T-helper 2 cell (primary cell): ENCODE measurements around the gene P2RY8.
A peak's percentile ranks its signal among the peaks of the same experiment; 100 is the strongest.
"Not testable (repeated sequence)": the region's sequence is repeated elsewhere in the genome, so short reads cannot be mapped to it uniquely, and the experiment has no call there.

Experiments
- DNase-seq, 5 experiments: peaks; one replicate each; pipeline versions ENCODE4 v3.0.0 to v3.0.0-alpha.2; 2012 to 2022

P2RY8 gene

DNA sequence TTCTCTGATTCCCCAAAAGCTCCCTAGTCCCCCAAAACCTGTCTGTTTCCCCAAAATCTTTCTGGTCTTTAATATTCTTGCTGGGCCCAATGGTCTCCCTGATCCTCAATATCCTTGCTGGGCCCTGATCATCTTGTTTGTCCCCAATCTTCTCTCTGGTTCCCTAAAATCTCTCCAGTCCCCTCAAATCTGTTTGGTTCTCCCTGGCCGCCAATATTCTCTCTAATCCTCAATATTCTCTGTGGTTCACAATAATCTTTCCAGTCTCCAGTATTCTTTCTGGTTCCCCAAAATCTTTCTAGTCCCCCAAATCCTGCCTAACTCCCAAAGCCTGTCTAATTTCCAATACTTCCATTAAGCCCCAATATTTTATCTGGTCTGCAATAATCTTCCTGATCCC lies 18.5 kb downstream of the P2RY8 start:
- no peak for DNase-seq

DNA sequence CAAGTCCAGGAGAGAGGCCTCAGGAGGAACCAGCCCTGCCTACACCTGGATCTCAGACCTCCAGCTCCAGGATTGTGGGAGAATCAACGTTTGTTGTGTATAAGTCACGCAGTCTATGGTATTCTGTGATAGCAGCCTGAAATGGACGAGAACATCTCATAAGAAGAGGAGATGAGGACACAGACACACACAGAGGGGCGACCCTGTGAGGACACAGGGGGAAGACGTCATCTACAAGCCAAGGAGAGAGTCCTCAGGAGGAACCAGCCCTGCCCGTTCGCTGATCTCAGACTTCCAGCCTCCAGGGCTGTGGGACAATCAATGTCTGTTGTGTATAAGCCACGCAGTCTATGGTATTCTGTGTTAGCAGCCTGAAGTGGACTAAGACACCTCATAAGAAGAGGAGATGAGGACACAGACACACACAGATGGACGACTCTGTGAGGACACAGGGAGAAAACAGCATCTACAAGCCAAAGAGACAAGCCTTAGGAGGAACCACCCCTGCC lies 20.3 kb downstream of the P2RY8 start:
- DNase-seq: no peak

DNA sequence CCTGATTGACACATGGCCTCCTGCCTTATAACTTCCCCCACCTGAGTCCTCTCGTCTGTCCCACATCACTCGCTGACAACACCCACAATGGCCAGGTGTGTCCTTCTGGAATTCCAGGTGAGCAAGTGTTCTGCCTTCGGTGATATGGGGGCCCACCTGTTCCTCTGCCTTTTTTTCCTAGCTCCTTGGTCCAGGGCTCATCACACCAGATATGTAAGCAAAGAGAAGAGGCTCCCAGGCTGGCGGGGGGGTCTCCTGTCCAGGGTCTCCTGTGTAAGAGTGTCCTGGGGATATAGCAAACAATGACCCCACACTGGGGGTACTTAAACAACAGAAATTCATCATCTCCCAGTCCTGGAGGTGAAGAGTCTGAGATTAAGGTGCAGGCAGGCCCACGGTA lies 25.2 kb downstream of the P2RY8 start:
- DNase-seq: no peak

DNA sequence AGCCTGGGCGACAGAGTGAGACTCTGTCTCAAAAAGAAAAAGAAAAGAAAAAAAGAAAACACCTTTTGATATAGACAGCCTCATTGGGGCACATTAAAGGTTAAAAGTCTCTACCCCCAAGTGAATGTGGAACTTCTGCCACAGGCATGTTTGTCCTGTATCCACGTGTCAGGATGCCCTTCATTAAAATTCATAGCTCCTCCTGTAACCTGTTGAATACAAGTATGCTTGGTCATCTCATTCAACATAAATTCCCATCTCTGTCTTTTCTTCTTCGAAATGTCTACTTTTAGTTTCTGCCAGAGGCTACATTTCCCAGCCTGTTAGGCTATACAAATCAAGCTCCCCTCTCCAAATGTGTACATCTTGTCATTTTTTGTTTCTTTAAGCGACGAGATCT lies 25.8 kb downstream of the P2RY8 start:
- no peak for DNase-seq

DNA sequence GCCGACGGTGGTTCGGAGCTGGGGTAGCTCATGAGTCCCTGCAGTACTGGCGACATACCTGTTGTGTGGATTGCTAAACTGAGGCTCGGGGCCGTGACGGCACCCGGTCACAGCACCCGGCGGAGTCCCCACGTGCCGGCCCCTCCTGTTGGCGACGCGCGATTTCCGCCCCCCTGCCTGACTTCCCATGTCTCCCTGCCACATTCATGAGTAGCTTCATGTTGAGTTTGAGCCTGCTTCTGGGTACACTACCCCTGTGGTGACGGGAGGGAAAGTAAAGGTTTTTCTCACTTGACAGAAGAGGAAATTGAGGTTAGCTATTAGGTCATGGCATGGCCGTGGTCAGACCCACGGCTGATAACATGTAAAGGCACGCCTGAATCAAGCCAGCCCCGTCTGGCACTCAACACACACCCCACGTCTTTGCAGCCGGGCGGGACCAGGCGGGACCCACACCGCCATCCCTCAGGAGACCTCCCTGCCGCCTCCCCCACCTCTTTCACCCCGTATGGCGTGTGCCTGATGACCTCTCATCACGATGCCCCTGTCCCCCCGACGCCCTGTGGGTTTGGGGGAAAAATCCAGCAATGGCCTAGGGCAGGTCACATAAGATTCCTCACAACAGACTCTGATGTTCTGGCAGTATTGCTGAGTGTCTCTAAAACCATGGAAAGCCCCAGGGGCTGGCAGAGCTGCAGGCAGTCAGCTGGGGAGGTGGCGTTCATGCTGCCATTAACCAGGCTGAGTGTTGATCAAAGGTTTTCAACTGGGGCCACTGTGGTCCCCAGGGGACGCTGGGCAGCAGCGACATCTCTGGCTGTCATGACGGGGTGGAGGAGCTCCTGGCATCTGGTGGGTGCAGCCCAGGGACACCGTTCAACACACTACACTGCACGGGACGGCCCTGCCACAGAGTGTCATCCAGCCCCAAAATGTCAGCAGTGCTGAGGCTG lies 29.2 kb downstream of the P2RY8 start:
- peak in 2 of 5 experiments; percentile 62 to 86 for DNase-seq

DNA sequence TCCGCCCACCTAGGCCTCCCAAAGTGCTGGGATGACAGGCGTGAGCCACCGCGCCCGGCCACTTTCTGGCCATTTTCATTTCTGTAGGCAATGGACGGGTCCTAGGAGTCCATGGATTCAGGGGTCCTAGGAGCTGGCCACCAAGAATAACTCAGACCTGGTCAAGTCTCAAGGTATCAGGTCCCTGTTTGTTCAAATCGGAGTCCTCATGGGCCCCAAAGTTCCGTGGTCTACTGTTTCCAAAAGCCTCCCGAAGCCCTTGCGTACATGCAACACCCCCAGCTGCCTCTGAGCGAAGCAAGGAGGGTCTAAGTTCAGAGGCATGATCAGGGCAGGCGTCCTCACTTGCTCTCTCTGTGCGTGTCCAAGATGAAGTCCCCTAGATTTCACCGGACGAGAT lies 30.1 kb downstream of the P2RY8 start:
- DNase-seq: no peak

DNA sequence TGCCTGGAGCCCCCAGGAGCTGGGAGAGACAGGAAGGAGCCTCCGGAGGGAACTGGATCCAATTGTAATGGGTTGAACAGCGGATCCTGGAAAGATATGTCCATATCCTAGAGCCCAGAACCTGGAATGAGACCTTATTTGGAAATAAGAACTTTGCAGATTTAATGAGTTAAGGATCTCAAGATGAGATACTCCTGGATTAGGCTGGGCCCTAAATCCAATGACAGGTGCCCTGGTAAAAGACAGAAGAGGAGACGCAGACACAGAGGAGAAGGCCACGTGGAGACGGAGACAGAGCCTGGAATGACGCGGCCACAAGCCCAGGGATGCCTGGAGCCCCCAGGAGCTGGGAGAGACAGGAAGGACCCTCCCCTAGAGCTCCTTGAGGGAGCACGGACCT lies 34.1 kb downstream of the P2RY8 start:
- DNase-seq: no peak

DNA sequence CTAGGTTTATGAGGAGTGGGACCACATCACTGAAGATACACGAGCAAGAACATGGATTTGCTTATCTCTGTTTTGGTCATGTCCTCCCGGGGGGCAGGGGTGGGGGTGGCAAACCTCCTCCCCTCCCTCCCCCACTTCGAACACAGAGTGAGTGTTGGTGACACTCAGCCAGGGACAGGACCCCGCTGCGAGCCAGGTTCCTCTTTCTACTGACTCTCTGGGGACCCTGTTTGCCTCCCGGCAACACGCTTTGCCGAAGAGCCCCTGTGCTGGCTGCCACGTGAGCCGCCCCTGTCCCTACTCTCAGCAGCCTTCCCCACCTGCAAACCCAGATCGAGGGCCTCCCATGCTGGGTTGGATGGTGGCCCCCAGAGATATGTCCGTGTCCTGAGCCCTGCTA lies 34.7 kb downstream of the P2RY8 start:
- DNase-seq: no peak

DNA sequence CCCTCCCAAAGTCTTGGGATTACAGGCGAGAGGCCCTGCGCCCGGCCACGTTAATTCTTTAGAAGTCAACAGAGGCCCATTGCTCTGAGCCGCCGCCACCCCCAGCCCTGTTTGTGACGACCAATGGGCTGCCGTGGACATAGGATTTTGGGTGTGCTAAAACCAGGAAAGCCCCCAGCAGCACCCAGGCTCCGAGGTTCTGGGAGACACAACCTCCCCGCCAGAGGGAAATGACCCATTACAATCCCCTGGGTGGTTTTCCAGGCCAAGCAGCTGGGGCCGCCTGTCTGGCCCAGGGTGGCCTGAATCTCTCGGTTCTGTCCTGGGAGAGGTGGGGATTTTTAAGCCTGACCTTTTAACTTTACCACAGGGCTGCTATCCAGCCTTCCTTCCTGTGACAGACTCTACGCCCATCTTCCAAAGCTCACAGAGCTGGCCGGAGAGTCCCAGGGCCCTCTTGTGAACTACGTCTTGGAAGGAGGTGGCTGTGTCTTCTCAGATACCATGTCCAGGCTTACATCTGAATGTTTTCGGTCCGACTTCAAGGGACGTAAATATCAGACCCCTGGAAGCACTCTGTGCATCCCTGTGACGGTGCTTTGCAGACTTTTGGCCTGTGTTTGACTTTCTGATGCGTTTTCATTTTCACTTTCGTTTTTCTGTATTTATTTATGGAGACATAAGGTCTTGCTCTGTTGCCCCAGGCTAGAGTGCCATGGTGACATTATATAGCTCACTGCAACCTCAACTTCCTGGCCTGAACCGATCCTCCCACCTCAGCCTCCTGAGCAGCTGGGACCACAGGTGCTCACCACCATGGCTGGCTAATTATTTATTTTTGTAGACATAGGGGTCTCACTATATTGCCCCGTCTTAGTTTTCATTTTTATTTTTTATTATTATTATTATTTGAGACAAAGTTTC lies 36.0 kb downstream of the P2RY8 start:
- DNase-seq: peak in 2 of 5 experiments; percentile 46 to 78

DNA sequence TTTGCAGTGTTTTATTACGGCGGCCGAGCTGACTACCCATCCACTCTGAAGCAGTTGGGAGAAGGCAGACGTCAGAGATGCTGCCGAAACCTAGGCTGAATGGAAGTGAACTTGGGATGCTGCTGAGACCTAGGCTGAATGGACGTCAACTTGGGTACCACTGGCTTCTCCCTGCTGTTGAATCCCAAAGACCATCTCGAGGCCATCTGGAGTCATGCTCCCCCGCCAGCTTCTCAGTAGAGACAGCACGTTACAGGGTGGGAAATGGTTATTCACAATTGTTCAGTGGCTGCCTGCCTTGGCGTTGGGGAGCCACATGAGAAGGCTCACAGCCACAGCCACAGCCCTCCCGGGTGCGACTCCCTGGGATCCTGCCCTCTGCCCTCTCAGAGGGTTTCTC lies 40.9 kb downstream of the P2RY8 start:
- no peak for DNase-seq

DNA sequence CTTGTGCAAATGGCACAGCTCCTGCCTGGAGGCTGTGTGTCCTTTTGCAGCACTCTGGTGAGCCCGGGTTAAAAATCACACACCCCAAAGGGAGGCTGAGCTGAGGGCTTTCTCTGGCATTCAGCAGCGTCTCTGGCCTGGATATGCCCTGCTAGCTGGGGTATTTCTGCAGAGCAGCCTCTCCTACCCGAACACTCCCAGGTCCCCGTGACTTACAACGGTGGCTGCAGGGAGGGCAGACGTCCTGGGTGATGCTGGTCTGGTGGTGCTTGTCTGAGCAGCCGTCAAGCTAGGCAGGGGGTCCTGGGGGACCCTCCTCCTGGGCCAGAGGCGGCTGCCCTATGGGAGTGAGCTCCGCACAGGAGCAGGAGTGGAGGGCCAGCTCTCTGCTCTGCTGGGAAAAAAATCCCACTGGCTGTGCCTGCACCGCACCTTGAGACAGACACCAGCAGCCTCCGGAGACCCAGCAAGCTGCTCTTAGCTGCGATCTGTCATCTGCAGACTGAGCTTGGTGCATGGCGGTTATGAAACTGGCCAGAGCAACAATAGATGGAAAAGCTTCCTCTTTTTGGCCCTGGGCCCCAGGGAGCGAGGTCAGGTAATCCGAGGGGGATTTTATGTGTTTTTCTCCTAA lies 43.0 kb downstream of the P2RY8 start:
- no peak for DNase-seq

DNA sequence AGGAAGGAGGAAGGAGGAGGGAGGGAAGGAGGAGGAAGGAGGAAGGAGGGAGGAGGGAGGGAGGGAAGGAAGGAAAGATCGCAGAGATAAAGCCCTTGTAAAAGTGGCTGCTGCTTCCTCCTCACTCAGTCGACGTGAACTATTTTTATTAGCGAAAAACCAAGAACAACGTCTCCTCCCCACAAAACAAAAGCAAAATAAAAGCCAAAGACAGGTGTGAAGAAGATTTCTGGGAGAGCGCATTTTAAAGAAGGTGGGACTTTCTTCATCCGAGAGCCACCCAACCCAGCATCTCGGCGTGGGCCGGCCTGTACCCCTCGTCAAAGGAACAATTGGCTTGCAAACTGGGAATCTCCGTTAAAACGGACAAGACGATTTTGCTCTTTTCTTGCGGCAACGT lies 43.6 kb downstream of the P2RY8 start:
- DNase-seq: no peak

DNA sequence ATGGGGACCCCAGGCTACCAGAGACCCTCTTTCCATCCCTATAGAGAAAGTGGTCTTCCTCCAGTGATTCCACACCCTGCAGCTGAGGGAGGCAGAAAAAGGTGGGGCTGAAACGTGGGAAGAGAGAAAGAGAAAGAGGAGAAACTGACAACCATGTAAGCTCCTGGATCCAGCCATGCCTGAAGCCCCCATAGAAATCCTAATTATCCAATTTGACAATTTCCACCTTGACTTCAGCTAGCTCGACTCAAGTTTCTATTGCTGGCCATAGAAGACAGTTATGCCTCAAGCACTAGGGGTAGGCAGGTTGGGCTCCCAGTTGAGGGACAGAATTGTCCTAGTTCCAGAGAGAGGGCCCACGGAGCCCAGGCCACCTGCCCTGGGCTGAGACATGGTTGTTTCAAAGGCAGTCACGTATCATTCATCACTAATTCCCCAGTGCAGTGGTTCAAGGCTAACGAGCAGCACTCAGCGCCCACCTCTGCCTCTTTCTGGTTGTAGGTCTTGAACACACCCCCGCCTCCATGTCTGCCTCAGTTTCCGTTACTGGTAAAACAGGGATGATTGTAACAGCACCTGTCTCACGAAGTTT lies 44.5 kb downstream of the P2RY8 start:
- DNase-seq: no peak

DNA sequence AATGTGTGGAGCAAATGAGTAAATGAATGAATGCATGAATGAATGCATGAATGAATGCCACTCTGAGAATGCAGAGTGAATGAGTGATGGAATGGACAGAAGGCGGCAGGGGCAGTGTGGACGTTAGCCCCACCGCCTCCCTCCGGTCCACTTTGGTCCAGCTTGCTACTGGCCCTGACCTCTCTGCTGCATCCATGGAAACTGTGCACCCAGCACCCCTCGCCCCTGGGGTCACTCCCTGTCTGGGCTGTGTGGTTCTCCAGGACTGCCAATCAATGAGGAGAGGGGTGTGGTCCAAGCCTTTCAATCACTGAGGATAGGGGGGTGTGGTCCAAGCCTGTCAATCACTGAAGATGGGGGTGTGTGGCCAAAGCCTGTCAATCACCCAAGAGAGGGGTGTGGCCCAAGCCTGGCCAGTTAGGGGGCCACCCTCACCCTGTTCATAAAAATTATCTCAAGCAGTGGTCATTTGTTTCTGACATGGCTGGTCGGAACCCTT lies 45.1 kb downstream of the P2RY8 start:
- peak in 3 of 5 experiments; percentile 29 to 90 (median 52) for DNase-seq

DNA sequence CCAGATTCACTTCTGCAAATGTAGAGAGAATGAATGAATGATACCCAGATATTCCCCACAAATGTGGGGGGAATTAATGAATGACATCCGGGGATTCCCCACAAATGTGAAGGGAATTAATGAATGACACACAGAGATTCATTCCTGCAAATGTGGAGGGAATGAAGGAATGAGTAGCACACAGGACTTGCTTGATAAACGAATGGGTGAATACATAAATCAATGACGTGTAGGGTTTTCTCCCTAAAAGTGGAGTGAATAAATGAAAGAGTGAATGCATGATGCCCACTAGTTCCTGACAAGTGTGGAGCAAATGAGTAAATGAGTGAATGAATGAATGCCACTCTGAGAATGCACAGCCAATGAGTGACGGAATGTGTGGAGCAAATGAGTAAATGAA lies 45.7 kb downstream of the P2RY8 start:
- DNase-seq: not testable (repeated sequence)

DNA sequence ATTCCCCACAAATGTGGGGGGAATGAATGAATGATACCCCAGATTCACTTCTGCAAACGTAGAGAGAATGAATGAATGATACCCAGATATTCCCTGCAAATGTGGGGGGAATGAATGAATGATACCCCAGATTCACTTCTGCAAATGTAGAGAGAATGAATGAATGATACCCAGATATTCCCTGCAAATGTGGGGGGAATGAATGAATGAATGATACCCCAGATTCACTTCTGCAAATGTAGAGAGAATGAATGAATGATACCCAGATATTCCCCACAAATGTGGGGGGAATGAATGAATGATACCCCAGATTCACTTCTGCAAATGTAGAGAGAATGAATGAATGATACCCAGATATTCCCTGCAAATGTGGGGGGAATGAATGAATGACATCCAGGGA lies 46.3 kb downstream of the P2RY8 start:
- DNase-seq: not testable (repeated sequence)

DNA sequence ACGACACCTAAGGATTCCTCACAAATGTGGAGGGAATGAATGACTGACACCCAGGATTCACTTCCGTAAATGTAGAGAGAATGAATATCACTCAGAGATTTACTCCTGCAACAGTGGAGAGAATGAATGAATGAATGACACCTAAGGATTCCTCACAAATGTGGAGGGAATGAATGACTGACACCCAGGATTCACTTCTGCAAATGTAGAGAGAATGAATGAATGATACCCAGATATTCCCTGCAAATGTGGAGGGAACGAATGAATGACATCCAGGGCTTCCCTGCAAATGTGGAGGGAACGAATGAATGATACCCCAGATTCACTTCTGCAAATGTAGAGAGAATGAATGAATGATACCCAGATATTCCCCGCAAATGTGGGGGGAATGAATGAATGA lies 47.6 kb downstream of the P2RY8 start:
- not testable (repeated sequence) for DNase-seq

DNA sequence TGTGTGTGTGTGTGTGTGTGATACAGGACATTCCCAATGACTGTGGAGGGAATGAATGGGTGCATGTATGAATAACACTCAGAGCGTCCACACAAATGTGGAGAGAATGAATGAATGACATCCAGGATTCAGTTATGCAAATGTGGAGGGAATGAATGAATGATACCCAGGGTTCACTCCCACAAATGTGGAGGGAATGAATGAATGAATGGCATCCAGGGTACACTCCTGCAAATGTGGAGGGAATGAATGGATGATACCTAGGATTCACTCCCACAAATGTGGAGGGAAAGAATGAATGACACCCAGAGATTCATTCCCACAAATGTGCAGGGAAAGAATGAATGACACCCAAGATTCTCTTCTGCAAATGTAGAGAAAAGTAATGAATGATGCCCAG lies 48.2 kb downstream of the P2RY8 start:
- no peak for DNase-seq

DNA sequence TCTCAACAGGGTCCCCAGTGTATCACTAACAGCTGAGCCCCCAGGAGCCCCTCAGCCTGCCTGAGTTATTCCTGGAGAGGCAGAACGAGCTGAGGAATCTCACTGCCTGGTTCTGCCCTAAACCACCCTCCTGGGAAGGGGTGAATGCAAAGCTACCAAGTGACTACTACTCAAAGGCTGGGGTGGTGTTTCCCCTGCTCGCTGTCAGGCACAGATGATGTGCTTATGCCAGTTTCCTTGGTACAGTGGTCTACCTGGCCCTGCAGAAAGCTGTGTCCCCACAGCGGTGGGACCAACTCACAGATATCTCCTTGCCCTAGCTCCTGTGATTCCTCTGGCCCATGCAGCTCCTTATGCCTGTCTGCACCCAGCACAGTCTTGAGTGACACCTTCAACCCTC lies 48.8 kb downstream of the P2RY8 start:
- DNase-seq: no peak

DNA sequence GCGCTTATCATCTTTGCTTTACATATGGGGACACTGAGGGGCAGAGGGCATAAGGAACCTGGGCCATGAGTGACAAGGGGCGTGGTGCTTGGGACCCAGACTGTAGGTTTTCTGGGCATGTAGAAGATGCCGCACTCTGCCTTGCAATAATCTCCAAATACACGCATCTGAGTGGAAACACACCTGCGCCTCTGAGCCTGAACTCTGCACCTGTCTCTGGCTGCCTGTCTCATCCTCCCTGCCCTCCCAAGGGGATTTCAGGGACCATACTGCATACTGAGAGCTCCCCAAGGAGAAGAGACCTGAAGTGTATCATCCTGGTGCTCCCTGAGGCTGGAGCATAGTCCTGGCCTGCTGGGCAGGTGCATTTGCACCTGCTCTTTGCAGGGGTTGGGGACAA lies 49.6 kb downstream of the P2RY8 start:
- DNase-seq: no peak

DNA sequence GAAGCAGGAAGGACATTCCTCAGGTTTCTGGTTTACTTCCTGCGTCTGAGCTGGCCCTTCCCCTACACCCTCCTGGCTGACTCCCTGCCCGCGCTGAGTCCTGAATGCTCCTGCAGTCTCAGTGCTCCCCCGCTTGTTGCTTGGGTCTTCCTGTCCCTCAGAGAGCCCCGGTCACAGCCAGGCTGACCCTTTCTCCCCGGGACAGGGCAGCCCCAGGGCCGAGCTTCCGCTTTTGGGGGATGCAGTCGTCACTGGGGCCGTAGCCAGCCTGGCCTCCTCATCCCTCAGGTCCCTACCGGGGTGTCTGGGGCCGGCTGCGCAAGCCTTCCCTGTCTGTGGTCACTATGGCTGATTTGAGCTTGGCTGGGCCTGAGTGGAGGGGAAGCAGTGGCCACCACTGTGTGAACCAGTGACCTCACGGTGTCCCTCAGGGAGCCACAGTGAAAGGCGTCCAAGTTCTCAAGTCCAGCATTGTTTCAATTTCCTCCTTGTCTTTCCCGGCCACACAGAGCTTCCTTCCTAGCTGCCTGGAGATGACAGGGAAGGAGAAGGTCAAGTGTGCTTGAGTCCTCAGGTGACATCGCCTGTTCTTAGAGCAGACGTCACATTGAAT lies 50.1 kb downstream of the P2RY8 start:
- no peak for DNase-seq

DNA sequence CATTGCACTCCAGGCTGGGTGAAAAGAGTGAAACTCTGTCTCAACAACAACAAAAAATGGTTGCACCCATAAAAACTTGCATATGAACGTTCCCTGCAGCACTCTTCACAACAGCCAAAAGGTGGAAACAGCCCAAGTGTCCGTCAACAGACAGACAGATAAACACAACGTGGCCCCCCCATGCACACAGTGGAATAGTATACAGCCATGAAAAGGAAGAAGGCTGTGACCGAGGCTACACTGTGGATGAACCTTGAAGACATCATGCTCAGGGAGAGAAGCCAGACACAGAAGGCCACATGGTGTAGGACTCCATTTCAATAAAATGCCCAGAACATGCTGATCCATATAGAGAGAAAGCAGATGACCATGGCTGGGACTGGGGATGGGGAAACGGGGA lies 50.8 kb downstream of the P2RY8 start:
- DNase-seq: no peak
